ENCODE measurements around the gene NUCB2. TPM values are rescaled to one million over a fixed set of nuclear protein-coding genes. Genes with fewer than 3 reads are reported as not detected.

The NUCB2 gene
- total RNA-seq, 2 donors from 2014 or later, result 48.9 to 93.8 TPM

DNA sequence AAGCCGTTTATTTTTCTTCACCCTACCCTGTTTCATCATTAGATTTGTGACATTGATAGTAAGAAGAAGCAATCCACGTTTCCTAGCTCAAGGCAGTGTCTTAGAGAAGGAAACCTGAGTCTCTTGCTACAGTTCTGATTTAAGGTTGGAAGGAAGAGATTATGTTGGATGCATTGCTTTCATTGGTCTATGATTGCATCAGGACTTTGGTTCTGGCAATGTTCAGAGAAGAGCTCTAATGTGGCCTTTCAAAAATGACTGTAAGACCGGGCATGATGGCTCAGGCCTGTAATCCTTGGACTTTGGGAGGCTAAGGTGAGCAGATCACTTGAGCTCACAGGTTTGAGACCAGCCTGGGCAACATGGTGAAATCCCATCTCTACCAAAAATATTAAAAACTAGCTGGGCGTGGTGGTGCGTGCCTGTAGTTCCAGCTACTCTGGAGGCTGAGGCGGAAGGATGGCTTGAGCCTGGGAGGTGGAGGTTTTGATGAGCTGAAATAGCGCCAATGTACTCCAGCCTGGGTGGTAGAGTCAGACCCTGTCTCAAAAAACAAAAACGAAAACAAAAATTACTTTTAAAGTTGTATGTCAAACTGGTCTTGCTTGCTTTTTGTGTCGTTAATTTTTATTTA, 4.1 kb downstream of the NUCB2 start:
- Histone ChIP-seq H3K4me1 (ENCODE audit: control insufficient read depth in 1 of 2, low read depth in 2 of 2) (peaks cover 4% of the 10 kb centered on the region in 2 donors), H3K27ac (no peak overlapping the region), H3K4me3 (no peak overlapping the region), H3K9me3 (no peaks in the 10 kb centered on the region), H3K27me3 (replicated peaks; ENCODE audit: insufficient read depth) (no peaks in the 10 kb centered on the region), H3K36me3 (peaks cover 3% of the 10 kb centered on the region)
- DNase-seq (ENCODE audit: low spot score) (no peak), ATAC-seq (ENCODE audit: insufficient number of reproducible peaks, low FRiP score, low read depth) (no peak)
- no peak for TF ChIP-seq CTCF (IDR thresholded peaks at IDR 0.05)

DNA sequence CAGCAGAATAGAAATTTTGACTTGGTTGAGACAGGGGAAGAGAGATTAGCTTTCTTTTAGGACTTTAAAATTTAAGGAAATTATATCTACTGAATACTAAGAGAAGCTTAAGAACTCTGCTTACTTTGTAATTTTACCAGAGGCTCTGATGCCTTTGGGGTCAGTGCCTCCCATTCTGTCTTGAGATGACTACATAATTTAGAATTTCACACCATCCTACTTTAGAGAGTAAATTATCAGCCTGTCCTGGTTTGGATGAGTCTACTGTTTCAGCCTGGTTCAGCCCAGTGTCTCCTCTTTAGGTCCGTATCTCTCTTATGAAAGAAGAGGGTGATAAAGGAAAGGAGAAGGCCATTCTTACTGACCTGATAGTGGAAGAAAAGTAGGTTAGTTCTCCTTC, 9.8 kb downstream of the NUCB2 start:
- H3K9me3 ChIP-seq, result no peaks in the 10 kb centered on the region
- TF ChIP-seq CTCF (IDR thresholded peaks at IDR 0.05), result no peak
- DNase-seq (ENCODE audit: low spot score) (no peak), ATAC-seq (ENCODE audit: insufficient number of reproducible peaks, low FRiP score, low read depth) (no peak)
- H3K36me3 ChIP-seq, result peaks cover 14% of the 10 kb centered on the region
- no peaks in the 10 kb centered on the region for H3K4me1 ChIP-seq (ENCODE audit: control insufficient read depth in 1 of 2, low read depth in 2 of 2)
- no peak overlapping the region for H3K4me3 ChIP-seq
- no peaks in the 10 kb centered on the region for H3K27me3 ChIP-seq (replicated peaks; ENCODE audit: insufficient read depth)
- no peak overlapping the region for H3K27ac ChIP-seq

DNA sequence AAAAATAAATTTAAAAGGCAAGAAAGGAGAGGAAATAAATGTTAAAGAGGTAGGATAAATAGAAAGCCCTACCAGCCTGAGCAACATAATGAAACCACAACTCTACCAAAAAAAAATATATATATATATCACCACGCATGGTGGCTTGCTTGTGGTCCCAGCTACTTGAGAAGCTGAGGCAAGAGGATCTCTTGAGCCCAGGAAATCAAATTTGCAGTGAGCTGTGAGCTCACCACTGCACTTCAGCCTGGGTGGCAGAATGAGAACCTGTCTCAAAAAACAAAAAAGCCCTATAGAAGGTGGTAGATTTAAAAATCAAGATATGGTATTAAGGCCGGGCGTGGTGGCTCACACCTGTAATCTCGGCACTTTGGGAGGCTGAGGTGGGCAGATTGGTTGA, 10.5 kb downstream of the NUCB2 start:
- no peaks in the 10 kb centered on the region for H3K27me3 ChIP-seq (replicated peaks; ENCODE audit: insufficient read depth)
- DNase-seq (ENCODE audit: low spot score) (no peak), ATAC-seq (ENCODE audit: insufficient number of reproducible peaks, low FRiP score, low read depth) (no peak)
- no peaks in the 10 kb centered on the region for H3K9me3 ChIP-seq
- peaks cover 14% of the 10 kb centered on the region for H3K36me3 ChIP-seq
- H3K4me1 ChIP-seq (ENCODE audit: control insufficient read depth in 1 of 2, low read depth in 2 of 2), result no peaks in the 10 kb centered on the region
- H3K27ac ChIP-seq, result no peak overlapping the region
- no peak for TF ChIP-seq CTCF (IDR thresholded peaks at IDR 0.05)
- no peak overlapping the region for H3K4me3 ChIP-seq

DNA sequence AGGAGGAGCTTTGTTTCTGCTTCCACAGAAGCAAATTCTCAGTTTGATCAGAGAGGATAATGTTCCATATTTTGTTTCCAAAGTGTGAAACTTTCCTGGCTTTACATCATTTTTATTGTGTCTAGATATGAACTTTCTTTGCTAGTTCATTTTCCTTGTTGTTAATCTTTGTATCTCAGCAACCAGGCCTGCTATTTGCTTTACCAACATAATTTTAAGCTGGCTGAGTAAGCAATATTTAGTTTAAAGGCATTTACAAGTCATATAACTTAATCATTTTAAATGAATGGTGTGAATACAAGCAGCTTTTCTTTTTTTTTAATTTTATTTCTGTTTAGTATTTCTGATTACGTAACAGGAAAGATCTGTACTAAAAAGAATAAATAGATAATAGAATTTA, 15.2 kb downstream of the NUCB2 start:
- no peak for DNase-seq (ENCODE audit: low spot score)
- H3K27ac ChIP-seq, result no peak overlapping the region
- H3K36me3 ChIP-seq, result peaks cover 9% of the 10 kb centered on the region
- no peak overlapping the region for H3K4me3 ChIP-seq
- H3K27me3 ChIP-seq (replicated peaks; ENCODE audit: insufficient read depth), result no peaks in the 10 kb centered on the region
- no peaks in the 10 kb centered on the region for H3K4me1 ChIP-seq (ENCODE audit: control insufficient read depth in 1 of 2, low read depth in 2 of 2)
- TF ChIP-seq CTCF (IDR thresholded peaks at IDR 0.05), result no peak
- no peak for ATAC-seq (ENCODE audit: insufficient number of reproducible peaks, low FRiP score, low read depth)
- no peaks in the 10 kb centered on the region for H3K9me3 ChIP-seq

DNA sequence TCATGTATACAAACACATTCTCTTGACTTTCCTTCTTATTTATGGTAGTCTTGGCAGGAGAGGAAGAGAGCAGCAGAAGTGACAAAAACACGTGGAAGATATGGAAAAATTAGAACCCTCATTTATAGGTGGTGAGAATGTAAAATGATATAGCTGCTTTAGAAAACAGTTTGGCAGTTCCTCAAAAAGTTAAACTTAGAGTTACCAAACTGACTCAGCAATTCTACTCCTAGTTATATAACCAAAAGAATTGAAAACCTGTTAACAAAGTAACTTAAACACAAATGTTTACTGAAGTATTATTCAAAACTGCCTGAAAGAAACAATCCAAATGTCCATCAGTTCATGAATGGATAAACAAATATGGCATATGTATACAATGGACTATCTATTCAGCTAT, 16.8 kb downstream of the NUCB2 start:
- DNase-seq (ENCODE audit: low spot score), result no peak
- Histone ChIP-seq H3K4me1 (ENCODE audit: control insufficient read depth in 1 of 2, low read depth in 2 of 2) (no peaks in the 10 kb centered on the region), H3K27ac (no peak overlapping the region), H3K9me3 (no peaks in the 10 kb centered on the region), H3K36me3 (peaks cover 2% of the 10 kb centered on the region), H3K27me3 (replicated peaks; ENCODE audit: insufficient read depth) (no peaks in the 10 kb centered on the region), H3K4me3 (no peak overlapping the region)
- TF ChIP-seq CTCF (IDR thresholded peaks at IDR 0.05), result no peak
- no peak for ATAC-seq (ENCODE audit: insufficient number of reproducible peaks, low FRiP score, low read depth)
